Subcutaneous adipose tissue (tissue), 4 donors: Measurements from ENCODE around the gene FIZ1. TPM values are rescaled to one million over a fixed set of nuclear protein-coding genes. Genes with fewer than 3 reads are reported as not detected.

Experiments
- CTCF ChIP-seq: fragments of 450-650 bp; IDR thresholded peaks from one replicate; pipeline ENCODE4 v1.5.1; 2016; ENCODE audit warnings: low read depth, mild to moderate bottlenecking, control low read depth, antibody characterized with exemption, moderate library complexity
- total RNA-seq, 4 donors: library from RNA; depleted of rRNA; stranded (reverse); fragments of >200 nt; gene quantifications; one replicate each; pipeline ENCODE4 v1.1.0, GENCODE V29; 2016

Gene FIZ1
- total RNA-seq, 4 donors from 2014 or later, result 1.8 to 12.1 (median 2.7) TPM

GRCh38 chr19:55640043-55640576 is 40.8 kb upstream of the FIZ1 start:
- no peak for TF ChIP-seq CTCF

- TF ChIP-seq CTCF, result no peak
These were observed 39.6 kb upstream of the FIZ1 start for GRCh38 chr19:55638864-55639359.

- TF ChIP-seq CTCF, result no peak
These were observed 38.2 kb upstream of the FIZ1 start for GRCh38 chr19:55637534-55637933.

- TF ChIP-seq CTCF, result no peak
These were observed 37.4 kb upstream of the FIZ1 start for GRCh38 chr19:55636723-55637122.

- TF ChIP-seq CTCF, result no peak
These were observed 36.6 kb upstream of the FIZ1 start for GRCh38 chr19:55635856-55636440.

- TF ChIP-seq CTCF, result no peak
These were observed 36.0 kb upstream of the FIZ1 start for GRCh38 chr19:55635334-55635717.

- no peak for TF ChIP-seq CTCF
These were observed 34.5 kb upstream of the FIZ1 start for GRCh38 chr19:55633861-55634260.
